NCI-H146 (cell line): Measurements from ENCODE around the gene PABPN1L.

Experiments
- DNase-seq: peaks from one replicate; lab custom pipeline; 2025; lab: John Stamatoyannopoulos, UW

Gene PABPN1L

DNA sequence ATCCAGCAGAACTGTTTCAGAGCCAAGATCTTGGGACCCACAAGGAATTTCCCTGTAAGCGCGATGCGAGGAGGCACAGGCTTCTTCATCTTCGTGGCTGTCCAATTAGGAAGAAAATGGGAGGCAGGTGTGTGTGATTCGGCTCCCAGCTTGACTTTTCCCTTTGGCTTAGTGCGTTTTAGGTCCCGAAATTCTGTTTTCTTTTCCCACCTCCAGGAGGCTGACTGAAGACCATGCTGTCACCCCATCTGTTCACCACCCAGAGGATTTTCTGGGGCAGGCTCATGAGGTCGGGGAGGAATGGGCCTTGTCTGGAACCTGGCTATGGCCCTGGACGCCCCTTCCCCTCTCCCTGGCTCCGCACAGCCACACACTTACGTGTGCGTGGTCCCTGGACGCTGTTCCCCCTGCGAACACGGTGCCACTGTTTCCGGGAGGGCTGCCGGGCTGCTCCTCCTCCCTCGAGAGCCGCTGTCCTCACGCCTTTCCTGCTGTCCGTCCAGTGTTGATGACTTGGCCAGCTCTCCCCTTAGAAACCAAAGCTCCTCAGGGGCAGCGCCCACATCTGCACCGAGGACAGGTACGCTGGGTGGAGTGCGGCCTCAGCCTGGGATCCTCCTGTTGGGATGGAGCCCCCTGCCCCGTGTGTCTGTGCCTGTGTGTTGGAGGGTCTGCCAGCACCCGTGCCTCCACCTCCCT, 2.7 kb upstream of the PABPN1L start:
- no peak for DNase-seq

DNA sequence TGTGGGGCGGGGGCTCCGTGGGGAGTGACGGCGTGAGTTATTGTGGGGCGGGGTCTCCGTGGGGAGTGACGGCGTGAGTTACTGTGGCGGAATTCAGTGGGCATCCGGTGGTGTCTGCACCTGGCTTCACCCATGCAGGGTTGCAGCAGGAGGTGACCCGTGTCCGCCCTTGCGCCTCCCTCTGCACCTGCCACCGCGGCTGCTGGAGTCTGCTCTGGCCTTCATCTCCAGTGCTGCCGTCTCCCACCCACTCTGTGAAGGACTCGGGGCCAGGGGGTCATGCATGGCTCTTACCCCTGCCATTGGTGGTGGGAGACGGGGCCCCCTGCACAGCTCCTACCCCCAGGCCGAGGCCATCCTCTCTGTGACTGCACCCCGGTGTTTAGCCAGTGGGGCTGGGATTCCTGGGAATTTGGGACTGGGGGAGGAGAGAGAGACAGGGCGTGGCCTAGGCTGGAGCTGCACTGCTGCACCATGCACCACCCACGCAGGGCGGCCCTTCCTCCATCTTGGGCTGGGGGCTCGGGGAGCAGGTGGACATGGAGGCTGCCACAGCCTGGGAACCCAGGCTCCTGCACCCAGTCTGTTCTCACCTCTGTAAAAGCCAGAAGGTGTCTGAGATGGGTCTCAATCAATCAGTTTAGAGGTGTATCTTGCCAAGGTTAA, 1.3 kb upstream of the PABPN1L start:
- DNase-seq = peak; percentile 55

DNA sequence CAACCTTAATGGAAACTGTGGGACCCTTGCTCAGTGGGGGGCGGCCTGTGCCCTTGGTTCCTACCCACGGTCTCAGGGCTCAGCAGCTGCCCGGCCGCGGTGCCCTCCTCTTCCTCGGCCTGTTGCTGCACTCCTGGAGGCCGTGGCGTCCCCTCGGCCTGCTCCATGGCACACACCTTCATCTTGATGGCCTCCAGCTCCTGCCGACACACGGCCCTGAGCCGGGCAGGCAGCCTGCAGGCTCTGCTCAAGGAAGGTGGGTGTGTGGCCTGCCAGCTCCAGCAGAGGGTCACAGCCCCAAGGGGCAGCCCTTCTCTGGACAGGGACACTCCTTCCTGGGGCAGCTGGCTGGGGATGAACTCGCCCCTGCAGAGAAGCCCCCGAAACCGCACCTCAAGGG, 718 bp downstream of the PABPN1L start:
- DNase-seq = no peak

DNA sequence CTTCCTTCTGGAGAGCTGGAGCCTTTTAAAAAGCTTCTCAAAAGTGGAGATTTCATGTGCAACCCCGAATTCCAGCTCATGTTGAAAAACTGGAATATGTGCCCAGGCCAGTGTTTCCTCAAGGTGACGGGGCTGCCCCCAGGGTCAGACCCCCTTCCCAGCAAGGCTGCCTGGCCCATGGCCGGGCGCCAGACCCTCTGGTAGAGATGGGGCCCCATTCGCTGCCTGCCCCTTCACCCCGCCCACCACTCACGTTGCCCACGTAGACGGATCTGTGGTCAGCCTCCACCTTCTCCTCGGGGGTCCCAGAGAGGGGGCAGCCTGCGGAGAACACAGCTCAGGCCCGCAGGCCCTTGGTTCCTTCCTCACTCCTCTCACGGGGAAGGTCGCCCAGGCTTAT, 1.1 kb downstream of the PABPN1L start:
- DNase-seq = no peak

DNA sequence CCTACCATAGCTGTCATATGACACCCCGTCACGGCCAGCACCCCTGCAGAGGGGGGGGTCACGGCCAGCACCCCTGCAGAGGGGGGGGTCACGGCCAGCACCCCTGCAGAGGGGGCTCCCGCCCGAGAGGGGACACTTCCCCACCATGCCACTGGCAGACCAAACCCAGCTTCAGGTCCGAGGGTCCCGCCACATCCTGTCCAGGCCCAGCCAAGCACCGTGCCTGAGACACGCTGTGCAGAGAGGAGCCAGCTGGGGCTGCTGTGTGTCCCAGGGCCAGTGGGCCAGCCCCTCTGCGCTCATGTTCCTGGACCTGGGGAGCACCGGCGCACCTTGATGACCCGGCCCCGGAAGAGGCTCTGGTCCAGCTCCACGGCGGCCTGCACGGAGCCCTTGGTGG, 1.9 kb downstream of the PABPN1L start:
- DNase-seq = no peak

DNA sequence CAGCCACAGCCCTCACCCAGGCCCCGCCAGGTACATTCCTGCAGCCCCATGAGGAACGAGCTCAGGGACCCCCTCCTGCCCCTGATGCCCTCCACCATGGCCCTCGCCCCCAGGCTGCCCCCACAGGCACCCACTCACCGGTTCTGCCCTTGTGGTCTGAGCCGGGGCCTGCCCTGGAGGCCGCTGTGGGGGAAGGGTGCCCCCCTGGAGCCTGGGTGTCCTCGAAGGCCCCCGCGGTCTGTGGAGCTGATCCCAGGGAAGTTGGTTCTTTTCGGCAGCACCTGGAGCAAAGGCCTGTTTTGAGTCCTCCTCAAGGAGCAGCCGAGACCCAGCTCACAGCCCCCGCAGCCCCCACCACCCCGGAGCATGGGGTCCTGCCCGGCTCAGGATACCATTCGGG, 2.4 kb downstream of the PABPN1L start:
- DNase-seq = no peak

DNA sequence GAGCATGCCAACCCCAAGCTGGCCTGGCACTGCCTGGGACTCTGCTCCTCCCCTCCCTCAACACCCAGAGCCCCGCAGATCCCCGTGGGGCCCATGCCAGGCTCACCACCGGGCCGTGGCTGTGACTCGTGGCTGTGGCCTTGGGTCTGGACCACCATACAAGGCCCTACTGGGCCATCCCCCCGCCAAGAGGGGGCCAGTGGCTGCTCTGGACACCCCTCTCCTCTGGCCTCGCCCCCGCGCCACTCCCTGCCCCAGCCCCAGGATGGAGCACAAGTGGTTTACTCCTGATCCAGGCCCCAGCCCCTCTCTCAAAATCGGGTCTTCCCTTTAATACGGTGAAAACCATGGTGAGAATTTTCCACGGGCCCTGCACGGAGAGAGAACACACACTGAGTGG, 3.0 kb downstream of the PABPN1L start:
- no peak for DNase-seq

DNA sequence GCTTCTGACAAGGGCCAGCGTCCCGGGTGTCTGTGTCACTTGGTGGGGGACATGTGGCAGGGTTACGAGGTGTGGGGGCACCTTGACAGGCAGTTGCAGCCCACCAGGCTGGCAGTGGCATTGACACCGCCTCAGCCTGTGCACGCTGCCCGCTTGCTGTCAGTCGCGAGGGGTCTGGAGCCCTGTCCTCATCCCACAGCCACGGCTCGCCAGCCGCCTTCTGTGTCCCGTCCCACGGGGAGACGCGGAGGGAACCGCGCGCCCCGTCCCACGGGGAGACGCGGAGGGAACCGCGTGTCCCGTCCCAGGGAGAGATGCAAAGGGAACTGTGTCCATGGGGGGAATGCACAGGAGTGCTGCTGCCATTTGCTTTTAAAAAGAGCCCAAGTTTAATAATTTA, 3.5 kb downstream of the PABPN1L start:
- no peak for DNase-seq

DNA sequence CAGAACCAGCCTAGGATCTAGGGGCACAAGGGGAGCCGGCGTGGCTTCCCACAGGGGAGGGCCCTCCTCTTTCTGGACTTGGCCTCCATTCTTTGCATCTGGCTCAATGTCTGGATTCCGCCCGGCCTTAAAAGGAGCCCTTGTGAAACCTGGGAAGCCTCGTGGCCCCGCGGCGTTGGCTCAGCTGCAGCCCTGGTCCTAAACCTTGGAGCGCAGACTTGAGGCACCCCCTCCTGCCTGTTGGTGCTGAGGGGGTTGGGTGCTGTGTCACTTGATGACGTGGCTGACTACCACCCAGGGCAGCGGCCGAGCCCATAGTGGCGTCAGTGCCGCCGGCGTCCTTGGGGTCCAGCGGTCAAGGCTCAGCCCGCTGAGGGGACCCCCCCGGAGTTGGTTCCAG, 5.1 kb downstream of the PABPN1L start:
- DNase-seq = no peak

DNA sequence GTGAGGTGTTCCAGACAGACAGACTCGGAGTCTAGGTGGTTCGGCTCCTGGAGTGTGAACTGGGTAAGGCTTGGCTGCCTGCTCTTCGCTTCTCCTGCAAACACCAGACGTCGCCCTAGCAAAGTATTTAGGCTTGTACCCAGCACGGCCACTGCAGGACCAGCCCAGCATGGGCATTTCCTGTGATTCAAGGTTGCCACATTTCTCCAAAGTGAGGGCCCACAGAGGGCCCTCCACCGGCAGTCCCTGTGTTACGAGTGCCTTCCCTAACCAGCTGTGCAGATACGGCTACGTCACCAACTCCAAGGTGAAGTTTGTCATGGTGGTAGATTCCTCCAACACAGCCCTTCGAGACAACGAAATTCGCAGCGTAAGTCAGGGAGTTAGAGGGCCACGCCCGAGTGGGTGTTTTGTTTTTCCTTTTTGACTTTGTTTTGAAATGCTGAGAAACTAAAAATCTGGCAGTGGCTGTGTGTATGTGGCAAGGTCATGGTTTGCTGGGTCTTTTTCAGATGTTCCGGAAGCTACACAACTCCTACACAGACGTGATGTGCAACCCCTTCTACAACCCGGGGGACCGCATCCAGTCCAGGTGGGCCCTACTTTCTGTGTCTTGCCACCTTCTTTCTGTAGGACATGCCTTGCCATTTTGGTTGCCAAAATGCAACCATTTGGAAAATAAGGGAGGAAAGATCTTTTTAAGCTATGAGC, 6.9 kb downstream of the PABPN1L start:
- no peak for DNase-seq

DNA sequence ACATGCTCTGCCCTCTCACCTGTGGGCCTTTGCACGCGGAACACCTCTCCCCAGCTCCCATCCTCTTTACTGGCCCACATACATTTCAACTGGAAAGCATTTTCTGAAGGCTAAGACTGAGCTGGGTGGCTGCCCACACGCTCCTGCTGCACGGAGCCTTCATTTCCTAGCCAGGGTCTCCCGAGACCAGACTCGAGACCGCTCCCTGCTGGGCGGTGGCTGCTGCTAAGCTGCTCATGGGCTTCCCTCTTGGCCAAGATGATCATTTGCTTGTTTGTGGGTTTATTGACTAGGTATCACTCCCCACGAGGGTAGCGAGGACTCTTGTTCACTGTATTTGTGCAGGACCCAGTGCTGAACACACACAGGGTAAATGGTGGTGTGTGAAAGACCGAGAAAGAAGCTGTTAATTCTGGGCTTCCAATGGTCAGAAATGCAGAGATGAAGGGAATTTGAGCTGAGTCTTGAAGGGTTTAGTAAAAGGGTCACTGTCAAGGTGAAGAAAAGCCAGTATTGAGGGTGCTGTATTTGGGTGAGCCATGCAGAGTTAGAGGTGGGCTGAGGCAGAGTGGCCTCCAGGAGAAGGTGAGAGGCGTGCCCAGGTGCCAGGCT, 8.6 kb downstream of the PABPN1L start:
- DNase-seq = peak; percentile 40

DNA sequence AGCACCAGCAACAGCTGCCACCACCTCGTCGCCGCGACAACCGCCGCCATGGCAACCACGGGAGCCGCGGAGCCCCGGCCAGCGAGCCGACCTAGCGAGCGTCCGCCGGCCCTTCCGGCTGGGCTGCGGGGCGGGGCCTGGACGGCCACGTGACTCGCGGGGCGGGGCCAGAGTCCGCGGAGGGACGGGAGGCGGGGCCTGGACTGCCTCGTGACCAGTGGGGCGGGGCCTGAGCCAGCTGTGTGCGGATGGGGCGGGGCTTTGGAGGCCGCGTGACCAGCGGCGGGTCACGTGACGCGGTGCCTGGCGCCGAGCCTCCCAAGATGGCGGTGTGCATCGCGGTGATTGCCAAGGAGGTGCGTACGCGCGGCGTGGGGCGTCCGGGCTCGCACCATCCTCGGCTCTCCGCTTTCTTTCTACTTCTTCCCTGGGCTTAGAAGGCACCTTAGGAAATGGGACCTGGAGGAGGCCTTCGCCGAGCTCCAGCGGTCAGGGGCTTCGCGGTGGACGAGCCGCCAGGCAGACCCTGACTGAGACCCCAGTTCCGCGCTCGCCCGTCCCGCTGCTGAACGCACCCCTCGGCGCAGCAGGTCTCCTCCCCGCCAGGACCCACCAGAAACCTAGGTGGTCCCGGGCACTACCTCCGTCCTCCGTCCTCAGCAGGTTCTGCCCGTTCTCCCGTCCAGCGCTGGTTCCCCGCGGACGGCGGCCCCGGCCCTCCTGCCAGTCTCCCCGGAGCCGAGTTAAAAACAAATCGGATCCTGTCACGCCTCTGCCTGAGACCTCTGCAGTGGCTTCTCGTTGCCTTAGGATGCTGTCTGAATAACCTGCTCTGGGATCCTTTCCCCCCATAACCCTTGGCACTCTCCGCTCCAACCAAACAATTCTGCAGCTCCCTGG, 9.4 kb downstream of the PABPN1L start, which contains the start of the genes GALNS and TRAPPC2L:
Gene GALNS (minus strand): TSS at position 120 of the 900 bp plus-strand sequence. CDS start 70 bp downstream, at position 50.
Gene TRAPPC2L (plus strand): TSS at position 300 of the 900 bp plus-strand sequence. CDS start 24 bp downstream, at position 324.
- DNase-seq = peak; percentile 93

DNA sequence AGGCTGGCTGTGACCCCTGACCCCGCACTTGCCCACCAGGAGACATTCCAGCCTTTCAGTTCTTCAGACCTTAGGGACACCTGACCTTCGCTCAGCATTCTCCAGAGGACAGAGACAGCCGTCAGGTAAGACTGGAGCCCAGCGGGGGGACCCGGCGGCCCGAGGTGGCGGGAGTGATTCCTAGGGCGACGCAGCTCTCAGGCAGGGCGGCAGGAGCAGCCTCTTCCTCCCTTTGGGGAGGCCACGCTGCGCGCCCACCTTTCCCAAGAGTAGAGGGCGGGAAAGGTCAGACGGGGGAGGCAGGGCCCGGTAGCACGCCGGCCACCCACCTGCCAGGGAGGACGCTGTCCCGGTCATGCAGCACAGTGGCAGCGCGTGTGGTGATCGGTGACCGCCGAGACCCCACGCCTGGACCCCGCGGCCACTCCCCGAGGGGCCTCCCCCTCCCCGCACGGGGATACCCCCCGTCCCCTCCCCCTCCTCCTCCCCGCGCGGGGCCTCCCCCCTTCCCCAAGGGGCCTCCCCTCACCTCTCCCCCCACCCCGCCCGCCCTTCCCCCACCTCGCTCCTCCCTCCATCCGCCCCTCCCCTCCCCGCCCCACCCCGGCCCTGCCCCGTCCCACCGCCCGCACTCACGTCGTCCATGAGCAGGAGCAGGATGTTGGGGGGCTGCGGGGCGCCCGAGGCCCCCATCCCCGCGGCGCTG, 10.2 kb downstream of the PABPN1L start:
- peak; percentile 12 for DNase-seq

DNA sequence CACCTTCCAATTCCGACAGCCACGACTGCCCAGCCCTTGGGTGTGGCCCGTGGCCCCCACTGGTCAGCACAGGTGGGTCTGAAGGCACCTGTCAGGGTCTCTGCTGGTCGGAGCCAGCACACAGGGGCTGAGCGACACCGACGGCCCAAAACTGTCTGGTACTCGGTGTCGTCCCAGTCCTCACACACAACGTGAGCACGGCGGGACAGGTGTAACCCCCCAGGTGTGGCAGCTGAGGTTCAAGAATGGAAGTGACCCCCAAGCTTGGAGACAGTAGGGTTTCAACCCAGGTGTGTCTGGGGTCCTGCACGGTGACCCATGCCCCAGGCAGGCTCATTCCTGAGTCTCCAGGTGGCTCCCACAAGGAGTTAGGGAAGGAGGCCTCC, 10.7 kb downstream of the PABPN1L start:
- no peak for DNase-seq

DNA sequence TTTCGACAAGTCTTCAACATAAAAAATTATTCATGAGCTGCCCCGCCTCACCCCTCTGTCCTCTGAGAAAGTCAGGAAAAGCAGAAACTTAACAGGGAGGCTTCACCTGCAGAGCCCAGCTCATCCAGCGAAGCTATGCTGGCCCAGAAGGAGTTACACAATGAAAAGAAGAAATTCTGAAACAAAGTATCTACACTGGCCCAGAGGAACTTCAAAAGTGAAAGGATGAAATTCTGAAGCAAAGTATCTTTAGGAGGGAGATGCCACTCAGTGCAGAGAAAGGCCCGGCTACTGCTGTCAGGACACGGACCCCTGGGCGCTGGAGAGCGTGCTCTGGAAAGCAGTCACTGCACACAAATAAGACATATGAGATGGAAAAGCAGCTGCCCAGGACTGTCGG, 11.3 kb downstream of the PABPN1L start:
- DNase-seq = no peak

DNA sequence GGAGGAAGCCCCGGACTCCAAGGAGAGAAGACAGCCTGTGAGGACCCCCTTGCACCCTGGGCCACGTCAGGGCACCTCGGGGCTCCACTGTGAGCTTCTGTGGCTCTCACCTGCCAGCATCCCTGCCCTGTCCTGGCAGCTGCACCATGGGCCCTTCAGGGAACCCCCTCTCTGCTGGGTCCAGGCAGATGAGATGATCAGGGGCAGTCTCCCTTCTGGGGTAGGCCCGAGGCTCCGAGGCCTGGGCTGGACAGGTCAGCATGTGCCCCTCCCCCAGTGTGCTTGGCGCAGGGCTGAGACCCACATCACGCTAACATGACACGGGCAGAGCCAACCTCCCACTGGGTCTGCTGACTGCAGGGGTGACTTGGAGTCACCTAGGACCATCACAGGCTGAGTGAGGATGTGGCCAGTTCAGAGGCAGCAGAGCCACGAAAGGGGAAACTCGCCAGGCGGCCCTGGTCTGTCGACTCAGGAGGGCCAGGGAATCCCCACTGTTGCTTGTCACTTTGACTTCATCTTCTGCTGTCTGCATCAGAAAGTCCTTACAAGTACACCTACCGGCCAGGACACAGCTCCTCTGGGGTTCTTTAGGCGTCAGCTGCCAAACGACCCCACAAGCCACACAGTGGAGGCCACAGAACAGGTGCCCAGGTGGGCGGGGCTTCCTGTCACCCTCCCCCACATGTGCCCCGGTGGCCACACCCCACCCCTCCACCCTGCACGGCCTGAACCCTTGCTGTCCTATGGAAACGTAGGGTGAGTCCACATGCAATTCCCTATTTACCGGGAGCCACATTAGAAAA, 12.0 kb downstream of the PABPN1L start:
- DNase-seq = no peak

DNA sequence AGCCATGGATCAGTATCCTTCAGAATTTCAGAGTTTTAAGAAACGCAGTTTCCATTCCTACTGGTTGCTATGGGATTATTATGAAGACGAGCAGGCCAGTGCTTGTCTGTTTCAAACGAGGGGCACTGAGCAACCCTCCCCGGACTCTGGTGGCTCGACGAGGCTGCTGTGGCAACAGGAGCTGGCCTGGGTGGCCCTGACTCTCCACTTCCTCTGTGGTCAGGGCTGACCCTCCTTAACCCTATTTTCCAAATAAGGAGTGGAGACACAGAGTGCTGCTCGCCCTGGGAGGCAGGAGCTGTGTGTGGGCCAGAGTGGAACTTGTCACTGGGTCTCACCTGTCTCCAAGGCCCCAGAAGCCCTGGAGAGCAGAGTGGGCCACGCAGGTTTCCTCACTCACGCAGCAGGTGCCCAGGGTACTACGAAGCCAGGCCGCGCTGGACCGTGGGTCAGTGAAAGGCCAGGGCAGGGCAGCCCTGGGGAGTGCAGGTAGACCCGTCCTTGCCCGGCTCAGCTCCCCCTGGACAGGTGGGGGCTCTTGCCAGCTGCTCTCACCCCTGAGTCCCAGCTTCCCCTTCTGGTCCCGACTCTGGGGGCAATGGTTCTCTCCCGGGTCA, 13.0 kb downstream of the PABPN1L start:
- no peak for DNase-seq

DNA sequence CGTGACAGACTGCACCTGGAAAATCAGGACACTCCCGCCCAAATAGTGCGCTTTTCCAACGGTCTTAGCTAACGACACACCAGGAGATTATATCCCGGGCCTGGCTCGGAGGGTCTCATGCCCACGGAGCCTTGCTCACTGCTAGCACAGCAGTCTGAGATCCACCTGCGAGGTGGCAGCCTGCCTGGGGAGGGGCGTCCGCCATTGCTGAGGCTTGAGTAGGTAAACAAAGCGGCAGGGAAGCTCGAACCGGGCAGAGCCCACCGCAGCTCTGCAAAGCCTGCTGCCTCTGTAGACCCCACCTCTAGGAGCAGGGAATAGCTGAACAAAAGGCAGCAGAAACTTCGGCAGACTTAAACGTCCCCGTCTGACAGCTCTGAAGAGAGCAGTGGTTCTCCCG, 14.8 kb downstream of the PABPN1L start:
- DNase-seq = no peak

DNA sequence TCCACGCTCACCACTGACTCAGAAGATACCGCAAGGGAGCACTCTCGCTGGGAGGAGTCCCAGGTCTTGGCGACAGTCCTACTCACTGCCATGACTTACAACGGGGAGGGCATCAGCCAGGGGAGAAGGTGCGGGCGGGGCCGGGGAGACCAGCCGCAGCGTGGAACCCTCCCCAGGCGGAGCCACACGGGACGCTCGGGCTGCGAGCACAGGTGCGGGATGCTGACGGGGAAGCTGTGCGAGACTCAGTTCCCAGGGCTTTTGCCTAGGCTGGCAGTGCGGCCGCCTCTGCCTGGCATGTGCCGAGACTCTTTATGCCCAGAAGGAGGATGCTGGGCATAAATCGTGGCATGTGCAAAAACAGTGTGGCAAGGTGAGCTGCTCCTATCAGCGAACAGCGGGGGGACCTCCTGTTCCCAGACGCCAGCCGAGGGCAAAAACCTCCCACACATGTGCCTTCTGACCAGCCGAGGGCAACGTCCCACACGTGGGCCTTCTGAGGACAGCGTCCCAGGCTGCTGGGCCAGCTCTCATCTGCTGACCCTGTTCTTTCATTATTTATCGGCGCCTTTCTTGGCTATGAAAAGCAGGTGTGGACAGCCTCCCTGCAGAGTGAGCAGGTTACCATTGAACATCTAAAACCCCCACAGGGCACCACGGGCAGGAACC, 15.8 kb downstream of the PABPN1L start:
- no peak for DNase-seq
